Measurements from ENCODE around the gene SERPINF2.
"Not testable (repeated sequence)": the region's sequence is repeated elsewhere in the genome, so short reads cannot be mapped to it uniquely, and the experiment has no call there.

The SERPINF2 gene

DNA sequence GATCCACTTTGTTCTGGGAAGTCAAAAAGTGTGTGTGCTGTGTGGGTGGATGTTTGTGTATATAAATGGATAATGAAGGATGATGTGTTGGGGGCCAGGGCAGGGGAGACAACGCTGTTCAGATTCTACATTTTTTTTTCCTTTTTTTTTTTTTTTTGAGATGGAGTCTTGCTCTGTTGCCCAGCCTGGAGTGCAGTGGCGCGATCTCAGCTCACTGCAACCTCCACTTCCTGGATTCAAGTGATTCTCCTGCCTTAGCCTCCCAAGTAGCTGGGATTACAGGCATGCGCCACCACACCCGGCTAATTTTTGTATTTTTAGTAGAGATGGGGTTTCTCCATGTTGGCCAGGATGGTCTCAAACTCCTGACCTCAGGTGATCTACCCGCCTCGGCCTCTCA, 22.0 kb downstream of the SERPINF2 start:
- DNase-seq: not testable (repeated sequence)

DNA sequence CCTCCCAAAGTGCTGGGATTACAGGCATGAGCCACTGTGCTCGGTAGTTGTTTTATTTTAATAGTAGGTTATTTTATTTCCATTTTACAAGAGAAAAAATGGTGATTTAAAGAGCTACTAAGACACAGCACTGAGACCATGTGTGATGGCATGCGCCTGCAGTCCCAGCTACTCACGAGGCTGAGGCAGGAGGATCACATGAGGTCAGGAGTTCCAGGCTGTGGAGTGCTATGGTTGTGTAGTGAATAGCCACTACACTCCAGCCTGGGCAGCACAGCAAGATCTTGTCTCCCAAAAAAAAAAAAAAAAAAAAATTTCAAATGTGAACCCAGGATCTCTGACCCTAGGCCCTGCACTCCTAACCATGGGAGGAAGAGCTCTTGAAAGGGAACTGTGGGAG, 22.9 kb downstream of the SERPINF2 start:
- no peak for DNase-seq

- DNase-seq: no peak
Measured at GRCh38 chr17:1766382-1767135, 23.9 kb downstream of the SERPINF2 start.

DNA sequence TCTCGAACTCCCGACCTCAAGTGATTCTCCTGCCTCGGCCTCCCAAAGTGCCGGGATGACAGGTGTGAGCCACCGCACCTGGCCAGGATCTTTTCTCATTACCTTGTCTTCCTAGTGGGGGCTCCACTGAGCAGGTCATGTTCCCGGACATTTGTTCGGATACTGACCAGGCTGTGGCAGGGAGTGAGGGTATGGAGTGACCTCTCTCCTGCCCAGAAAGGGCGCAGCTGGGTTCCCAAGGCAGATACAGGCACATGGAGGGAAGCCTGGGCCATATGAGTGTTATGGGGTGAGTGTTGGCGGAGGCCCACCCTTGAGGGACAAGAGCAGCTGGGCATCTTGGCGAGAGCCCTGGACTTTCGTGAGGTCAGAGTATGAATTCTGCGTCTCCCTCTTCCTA, 24.7 kb downstream of the SERPINF2 start:
- DNase-seq: no peak

- DNase-seq: no peak
Measured at GRCh38 chr17:1769822-1770477, 27.3 kb downstream of the SERPINF2 start.

- DNase-seq: not testable (repeated sequence)
Measured at GRCh38 chr17:1773000-1773695, 30.5 kb downstream of the SERPINF2 start.

DNA sequence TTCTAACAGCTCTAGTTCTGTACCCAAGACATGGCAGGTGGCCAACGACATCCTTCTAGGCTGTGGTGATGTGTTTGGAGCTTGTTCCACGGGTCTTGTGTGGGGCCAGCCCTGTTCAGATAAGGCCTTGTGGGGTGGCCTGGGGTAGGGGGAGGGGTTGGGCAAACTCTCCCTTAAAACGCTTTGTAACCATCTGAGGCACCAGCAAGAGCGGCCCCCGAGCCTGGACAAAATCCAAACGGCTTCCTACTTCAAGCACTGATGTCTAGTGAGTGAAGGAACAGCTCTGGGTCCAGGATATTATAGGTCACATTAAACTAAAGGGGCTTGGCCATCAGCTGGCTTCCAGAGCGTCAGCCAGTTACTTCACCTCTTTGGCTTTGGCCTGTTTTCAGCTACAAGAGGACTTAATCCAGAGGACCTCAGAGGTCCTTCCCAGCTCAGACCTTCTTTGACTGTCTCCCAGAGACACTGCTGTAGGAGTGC, 31.1 kb downstream of the SERPINF2 start:
- DNase-seq: no peak

DNA sequence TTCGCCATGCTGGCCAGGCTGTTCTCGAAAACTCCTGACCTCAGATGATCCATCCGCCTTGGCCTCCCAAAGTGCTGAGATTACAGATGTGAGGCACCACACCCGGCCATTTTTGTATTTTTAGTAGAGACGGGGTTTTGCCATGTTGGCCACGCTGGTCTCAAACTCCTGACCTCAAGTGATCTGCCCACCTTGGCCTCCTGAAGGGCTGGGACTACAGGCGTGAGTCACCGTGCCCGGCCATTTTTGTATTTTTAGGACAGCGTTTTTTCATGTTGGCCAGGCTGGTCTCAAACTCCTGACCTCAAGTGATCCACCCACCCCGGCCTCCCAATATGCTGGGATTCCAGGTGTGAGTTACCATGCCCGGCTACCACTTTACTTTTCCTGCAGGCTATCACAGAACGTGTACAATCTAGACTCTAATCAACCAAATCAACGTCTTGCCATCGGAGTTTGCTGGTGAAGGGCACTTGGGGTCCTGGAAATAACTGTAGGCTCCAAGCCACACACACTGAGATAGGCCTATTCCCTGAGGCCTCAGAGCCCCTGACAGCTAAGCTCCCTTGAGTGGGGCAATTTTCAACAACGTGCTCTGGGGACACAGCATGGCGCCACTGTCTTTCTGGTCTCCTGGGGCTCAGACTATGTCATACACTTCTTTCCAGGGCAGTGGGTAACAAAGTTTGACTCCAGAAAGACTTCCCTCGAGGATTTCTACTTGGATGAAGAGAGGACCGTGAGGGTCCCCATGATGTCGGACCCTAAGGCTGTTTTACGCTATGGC, 31.9 kb downstream of the SERPINF2 start:
- no peak for DNase-seq

- no peak for DNase-seq
Measured at GRCh38 chr17:1776328-1776727, 33.7 kb downstream of the SERPINF2 start.

DNA sequence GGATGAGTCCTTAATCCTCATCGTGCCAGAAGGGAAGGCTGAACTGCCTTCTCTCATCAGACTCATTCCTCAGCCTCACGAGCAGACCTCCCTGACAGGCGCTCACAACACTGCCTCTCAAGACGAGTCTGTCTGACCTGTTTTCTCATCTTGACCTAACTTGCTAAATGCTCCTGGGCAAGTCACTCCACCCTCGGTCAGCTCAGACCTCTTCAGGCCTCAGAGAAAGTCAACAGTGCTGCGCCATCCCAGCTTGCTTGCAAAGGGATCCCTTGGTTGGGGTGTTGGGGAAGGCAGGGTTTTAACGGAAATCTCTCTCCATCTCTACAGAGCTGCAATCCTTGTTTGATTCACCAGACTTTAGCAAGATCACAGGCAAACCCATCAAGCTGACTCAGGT, 34.2 kb downstream of the SERPINF2 start:
- no peak for DNase-seq

DNA sequence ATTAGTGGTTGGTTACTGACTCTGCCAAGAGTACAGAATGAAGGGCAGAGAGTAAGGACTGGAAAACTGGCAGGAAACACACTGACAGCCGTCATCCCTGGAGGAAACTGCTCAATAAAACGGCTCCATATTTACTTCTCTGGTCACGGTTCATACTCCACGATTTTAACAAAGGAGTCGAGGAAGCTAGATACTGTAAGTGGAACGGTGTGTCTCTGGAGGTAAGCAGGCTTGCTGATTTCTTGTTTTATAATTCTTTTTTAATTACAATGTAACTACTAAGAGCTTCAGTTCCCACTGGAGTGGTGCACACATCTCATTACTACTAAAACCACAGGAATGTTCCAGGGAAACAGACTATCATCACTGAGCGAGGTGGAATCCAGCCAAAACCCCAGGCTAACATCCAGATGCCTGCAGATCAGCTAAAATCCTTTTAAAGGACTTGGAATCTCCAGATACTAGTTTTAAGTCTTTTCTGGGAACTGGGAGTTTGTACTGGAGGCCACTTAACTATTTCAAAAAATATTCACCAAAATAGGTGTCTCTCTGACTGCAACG, 37.0 kb downstream of the SERPINF2 start:
- DNase-seq: no peak

- DNase-seq: no peak
Measured at GRCh38 chr17:1782171-1782567, 39.5 kb downstream of the SERPINF2 start.

- no peak for DNase-seq
Measured at GRCh38 chr17:1783271-1783670, 40.6 kb downstream of the SERPINF2 start.

DNA sequence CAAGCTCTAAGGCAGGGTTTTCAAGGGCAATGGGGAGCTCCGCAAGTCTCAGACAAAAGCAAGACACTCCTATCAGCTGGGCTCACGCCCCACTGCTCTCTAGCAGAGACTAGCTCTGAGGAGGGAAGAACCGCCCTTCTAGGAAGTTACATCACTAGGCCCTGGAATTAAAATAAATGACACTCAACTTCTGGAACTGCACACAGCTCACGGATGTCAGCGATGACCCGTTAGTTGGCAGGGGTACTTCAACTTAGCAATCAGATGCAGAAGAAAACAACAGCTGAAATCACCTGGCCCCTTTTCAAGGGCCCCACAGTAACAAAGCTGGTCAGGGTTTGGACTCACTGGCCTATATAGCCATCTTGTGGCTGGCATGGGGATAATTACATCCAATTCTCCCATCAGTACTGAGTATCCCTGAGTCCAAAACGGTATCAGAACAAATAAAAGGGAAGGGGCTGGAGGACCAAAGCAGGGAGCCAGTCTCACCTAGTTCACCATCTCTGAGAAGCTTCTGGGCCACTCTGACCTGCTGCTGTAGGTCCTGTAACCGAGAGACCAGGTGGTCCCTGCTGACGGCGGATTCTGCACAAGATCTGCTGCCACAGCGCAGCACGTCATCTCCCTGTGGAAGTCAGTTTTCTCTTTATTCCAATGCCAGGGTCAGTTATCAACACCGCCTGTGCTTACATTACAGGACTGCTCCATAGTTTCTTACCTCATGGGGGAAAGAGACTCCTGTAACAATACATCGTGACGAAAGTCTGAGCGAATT, 41.4 kb downstream of the SERPINF2 start:
- DNase-seq: no peak

DNA sequence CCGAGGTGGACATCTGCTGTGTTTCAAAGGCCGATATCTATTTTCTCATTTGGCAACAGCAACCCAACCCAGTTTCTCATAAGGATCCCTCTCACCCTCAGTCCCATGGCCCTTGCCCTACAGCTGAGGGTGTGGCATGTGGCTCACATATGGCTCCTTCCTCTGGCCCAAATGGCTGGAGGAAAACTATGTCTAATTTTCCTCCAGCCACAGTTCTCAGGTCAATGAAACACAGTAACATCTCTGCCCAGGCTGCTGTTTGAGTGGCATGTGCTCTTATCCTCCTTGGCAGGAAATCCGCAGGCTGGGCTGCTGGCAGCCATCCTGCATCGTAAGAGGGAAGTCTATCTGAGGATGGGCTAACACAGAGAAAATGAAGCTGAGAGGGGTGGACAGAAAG, 43.3 kb downstream of the SERPINF2 start:
- DNase-seq: no peak

GRCh38 chr17:1786708-1787107, 44.0 kb downstream of the SERPINF2 start:
- DNase-seq: no peak

DNA sequence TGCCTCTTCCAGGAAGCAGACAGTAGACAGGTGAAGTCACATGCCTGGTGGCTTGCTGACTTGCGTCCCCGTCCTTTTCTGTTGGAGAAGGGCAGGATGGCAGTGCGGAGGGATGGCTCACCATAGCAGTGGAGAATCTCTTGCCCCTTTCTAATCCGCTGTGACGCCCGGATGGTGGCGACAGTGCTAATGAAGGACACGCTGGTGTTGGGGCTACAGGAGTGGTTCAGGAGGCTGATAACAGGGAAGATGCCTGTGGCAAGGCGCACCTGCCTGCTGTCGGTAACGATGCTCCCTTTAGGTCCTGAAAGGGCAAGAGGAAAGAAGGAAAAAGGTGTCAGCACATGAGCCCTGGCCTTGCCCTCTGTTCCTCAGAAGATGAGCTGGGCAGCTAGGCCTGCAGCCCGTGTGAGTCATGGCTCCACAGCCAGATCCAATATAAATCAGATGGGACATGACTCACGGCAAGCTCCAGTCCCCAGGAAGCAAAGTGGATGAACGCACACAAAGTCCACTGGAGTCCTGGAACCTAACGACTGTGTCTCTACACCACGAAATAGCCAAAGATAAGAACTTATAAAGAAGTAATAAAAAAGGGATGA, 44.7 kb downstream of the SERPINF2 start:
- no peak for DNase-seq

- no peak for DNase-seq
Measured at GRCh38 chr17:1789936-1790335, 47.3 kb downstream of the SERPINF2 start.

DNA sequence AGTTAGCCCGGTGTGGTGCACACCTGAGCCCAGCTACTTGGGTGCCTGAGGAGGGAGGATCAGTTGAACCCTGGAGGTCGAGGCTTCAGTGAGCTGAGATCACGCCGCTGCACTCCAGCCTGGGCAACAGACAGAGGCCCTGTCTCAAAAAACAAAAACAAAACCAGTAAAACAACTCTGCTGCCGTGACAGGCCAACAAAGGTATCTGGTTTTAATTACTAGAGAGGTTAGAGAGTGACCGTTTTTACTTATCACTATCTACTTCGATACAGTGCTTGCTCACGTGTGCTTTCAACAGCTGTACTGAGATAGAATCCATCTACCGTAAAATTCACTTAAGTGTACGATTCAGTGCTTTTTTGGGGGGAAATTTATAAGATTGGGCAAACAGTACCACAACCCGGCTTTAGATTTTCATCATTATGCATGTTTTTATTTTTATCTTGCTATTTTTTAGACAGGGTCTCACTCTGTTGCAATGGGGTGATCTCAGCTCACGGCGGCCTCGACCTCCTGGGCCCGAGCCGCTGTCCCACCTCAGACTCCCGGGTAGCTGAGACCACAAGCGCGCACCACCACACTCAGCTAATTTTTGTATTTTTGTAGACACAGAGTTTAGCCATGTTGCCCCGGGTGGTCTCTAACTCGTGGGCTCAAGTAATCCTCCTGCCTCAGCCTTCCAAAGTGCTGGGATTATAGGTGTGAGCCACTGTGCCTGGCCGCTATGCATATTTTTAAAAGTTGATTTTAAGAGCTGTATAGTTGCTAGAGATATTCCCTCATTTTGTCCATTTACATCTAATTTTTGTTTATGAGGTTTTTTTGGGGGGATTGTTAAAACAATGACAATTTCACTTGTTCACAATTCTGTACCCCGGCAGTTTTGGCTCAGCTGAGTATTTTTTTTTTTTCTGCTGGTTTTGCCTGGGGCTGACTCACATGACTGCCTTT, 50.1 kb downstream of the SERPINF2 start:
- no peak for DNase-seq

DNA sequence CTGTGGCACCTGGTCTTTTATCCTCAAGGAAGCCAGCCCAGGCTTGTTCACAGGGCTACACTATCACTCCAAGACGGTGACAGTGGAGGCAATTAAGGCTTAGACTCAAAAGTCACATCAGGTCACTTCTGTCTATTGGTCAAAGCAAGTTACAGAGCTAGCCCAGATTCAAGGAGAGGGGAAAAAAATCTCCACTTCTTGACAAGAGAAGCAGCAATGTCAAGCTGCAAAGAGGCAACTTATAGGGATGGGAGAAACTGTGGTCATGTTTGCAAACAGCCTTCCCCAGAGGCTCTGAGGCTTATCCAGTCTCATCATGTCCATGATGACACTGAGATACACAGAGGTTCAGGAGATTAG, 50.8 kb downstream of the SERPINF2 start:
- no peak for DNase-seq

Measured in NCI-H187 treated with DMSO at 0.1 percent for 48 hours (cell line).